ENCODE data around the gene KRTAP29-1.
"Not testable (repeated sequence)": the region's sequence is repeated elsewhere in the genome, so short reads cannot be mapped to it uniquely, and the experiment has no call there.

Gene KRTAP29-1, protein sequence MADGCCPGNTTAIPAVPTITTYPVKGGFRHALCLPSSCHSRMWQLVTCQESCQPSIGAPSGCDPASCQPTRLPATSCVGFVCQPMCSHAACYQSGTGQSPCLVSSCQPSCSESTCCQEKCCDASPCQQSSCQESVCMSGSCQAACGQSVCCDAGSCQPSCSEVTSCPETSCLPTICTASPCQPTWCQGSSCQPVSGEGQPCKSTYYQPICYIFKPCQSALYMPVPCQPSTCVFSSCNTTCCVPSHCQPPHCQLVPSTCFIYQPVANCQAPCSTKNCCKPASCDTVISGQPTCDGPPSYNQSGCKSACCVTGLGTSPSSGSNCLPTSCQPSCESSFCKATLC

DNA sequence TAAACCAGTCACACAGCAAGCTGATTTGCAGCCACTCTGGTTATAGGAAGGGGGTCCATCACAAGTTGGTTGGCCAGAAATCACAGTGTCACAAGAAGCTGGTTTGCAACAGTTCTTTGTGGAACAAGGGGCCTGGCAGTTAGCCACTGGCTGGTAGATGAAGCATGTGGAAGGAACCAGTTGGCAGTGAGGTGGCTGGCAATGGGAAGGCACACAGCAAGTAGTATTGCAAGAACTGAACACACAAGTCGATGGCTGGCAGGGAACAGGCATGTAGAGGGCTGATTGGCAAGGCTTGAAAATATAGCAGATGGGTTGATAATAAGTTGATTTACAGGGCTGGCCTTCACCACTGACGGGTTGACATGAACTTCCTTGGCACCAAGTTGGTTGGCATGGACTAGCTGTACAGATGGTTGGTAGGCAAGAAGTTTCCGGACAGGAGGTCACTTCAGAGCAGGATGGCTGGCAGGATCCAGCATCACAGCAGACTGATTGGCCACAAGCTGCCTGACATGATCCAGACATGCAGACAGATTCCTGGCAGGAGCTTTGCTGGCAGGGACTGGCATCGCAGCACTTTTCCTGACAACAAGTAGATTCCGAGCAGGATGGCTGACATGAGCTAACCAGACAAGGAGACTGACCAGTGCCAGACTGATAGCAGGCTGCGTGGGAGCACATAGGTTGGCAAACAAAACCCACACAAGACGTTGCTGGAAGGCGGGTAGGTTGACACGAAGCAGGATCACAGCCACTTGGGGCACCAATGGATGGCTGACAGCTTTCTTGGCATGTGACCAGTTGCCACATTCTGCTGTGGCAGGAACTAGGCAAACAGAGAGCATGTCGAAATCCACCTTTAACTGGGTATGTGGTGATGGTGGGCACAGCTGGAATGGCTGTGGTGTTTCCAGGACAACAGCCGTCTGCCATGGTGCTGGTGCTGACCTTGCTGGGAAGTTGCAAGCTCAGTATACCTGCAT is at the start of gene KRTAP29-1:
Gene KRTAP29-1 (minus strand): TSS at position 936 of the 986 bp plus-strand sequence. CDS start 0 bp downstream, at position 936.
- CTCF ChIA-PET = interaction anchor here (1.9 kb wide), 1 partner anchor 20 kb away, joined by 6 read pairs; no protein-coding TSS in a partner anchor
- no peak for DNase-seq (ENCODE audit: extremely low spot score)
- POLR2A ChIA-PET = no interaction called here
- TF ChIP-seq, protein P1, sequence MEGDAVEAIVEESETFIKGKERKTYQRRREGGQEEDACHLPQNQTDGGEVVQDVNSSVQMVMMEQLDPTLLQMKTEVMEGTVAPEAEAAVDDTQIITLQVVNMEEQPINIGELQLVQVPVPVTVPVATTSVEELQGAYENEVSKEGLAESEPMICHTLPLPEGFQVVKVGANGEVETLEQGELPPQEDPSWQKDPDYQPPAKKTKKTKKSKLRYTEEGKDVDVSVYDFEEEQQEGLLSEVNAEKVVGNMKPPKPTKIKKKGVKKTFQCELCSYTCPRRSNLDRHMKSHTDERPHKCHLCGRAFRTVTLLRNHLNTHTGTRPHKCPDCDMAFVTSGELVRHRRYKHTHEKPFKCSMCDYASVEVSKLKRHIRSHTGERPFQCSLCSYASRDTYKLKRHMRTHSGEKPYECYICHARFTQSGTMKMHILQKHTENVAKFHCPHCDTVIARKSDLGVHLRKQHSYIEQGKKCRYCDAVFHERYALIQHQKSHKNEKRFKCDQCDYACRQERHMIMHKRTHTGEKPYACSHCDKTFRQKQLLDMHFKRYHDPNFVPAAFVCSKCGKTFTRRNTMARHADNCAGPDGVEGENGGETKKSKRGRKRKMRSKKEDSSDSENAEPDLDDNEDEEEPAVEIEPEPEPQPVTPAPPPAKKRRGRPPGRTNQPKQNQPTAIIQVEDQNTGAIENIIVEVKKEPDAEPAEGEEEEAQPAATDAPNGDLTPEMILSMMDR (IDR thresholded peaks at IDR 0.05; ENCODE audit: control extremely low read depth, extremely low read depth, low read depth, missing control alignments) = no peak

DNA sequence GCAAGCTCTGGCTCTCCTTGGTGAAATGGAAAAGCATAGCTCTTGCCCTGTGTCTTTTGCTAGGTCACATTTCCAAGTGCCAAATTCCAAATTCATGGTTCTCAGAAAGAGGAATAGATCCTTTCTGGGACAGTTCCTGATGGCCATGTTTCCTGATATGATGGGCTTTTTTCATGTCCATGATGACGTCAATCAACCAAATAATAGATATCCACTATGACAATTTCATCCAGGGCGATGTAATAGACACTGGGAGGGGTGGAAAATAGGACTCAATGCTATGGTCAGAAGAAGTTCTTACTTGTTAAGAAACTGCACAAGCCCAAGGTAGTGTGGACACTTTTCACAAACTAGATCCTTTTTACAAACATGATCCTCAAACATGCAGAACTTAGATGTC is 48.5 kb upstream of the KRTAP29-1 start:
- POLR2A ChIA-PET = no interaction called here
- DNase-seq (ENCODE audit: extremely low spot score) = no peak
- CTCF ChIA-PET = no interaction called here
- TF ChIP-seq, protein P1 (IDR thresholded peaks at IDR 0.05; ENCODE audit: control extremely low read depth, extremely low read depth, low read depth, missing control alignments) = no peak

DNA sequence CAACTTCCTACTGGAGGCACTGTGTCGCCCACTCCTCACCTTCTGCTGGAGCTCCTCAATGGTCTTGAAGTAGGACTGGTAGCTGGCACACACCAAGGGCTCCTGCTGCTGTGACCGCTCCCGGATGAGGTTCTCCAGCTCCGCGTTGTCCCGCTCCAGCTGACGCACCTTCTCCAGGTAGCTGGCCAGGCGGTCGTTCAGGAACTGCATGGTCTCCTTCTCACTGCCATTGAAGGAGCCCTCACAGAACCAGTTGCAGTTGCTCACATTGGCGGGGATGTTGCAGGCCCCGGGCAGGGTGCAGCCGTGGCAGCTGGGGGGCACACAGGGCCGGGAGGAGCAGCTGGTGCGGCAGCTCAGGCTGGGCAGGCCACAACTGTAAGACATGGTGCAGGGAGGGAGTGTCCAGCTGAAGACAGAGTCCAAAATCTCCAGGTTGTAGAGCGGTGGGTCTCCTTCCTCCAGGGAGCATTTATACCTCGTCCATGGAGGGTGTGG is 47.8 kb upstream of the KRTAP29-1 start, which contains the start of gene KRT33A:
Gene KRT33A (minus strand): TSS at position 448 of the 498 bp plus-strand sequence. CDS start 61 bp downstream, at position 387.
- CTCF ChIA-PET; DNase-seq (ENCODE audit: extremely low spot score); POLR2A ChIA-PET: not testable (repeated sequence)

DNA sequence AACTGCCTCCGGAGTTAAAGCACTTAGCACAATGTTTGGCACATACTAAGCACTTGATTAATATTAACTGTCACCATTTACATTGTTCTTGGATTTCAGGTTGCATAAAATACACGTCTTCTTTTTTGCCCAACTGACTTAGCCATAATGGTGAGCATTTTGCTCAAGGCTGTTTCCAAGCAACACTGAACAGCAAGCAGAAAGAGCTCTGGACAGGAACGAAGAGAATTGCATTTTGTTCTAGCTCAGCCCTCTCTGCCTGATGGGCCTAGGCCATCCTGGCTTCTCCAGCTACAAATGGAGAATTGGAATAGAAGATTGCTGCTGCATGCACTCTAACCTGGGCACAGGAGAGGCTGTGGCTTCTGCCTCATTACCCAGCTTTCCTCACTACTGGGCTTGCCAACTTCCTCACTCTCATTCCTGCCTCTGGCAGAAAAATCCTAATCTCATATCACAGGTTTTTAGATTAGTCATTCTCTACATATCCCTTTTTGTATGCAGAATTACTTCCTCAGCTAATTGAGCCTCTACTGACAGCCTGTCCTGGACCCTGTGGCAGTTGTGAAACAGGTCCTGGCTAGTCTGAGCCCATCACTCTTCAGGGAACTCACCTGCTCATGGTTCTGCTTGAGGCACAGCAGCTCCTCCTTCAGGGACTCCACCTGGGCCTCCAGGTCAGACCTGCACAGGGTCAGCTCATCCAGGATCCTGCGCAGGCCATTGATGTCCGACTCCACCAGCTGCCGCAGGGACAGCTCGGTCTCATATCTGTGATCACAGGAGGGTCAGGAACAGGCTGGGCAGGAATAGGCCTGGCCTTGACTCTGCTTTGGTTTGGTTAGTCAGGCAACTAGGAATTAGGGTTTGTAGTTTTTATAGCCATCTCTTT is 45.5 kb upstream of the KRTAP29-1 start:
- TF ChIP-seq, protein P1 (IDR thresholded peaks at IDR 0.05; ENCODE audit: control extremely low read depth, extremely low read depth, low read depth, missing control alignments) = no peak
- ChIA-PET CTCF (interaction anchor here (0.8 to 1.7 kb wide), 3 partner anchors 8 to 23 kb away, joined by 3 to 4 read pairs (median 4); no protein-coding TSS in a partner anchor), POLR2A (no interaction called here)
- no peak for DNase-seq (ENCODE audit: extremely low spot score)

DNA sequence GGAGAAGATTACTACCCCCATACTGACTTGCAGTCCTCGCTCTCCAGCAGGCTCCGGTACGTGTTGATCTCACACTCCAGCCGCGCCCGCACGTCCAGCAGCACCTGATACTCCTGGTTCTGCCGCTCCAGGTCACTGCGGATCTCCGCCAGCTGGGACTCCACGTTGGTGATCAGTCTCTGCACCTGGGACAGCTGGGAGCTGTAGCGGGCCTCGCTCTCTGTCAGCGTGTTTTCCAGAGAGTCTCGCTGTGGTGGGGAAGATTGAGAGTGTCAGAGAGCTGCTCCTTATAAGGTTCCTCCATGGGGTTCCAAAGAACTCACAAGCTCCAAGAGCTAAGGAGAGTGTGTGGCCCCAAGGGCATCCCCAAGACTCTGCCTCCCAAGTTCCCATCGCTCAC is 43.8 kb upstream of the KRTAP29-1 start:
- DNase-seq (ENCODE audit: extremely low spot score); POLR2A ChIA-PET; CTCF ChIA-PET: not testable (repeated sequence)

DNA sequence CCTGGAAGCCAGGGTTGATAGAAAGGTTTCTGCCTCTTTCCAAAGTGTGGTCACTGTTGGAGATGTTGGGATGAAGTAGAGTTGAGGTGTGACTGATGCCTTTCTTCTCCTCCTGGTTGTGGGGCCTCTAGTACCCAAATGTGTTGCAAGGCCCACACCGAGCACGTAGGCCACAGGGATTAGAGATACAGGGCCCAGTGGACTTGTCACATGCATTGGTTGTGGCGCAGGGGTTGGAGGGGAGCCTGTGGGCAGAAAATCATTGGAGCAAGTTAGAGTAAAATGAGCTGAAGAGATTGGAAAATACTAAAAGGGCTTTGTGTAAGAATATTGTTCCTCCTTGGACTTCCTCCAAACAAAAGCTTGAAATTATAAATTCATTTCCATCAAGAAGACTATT is 43.3 kb upstream of the KRTAP29-1 start:
- POLR2A ChIA-PET = no interaction called here

More for the DNA sequence above, 43.3 kb upstream of the KRTAP29-1 start:
- CTCF ChIA-PET = no interaction called here
- TF ChIP-seq, protein P1 (IDR thresholded peaks at IDR 0.05; ENCODE audit: control extremely low read depth, extremely low read depth, low read depth, missing control alignments) = no peak
- no peak for DNase-seq (ENCODE audit: extremely low spot score)

Measured in GM10248 (cell line).